Cerebellar cortex (tissue), 1 donor: Measurements from ENCODE around the gene TSEN34.
"Not testable (repeated sequence)": the region's sequence is repeated elsewhere in the genome, so short reads cannot be mapped to it uniquely, and the experiment has no call there.

Experiments
- DNase-seq: peaks from one replicate; pipeline ENCODE4 v3.0.0-alpha.2; 2015; ENCODE audit warnings: low spot score

Gene TSEN34

DNA sequence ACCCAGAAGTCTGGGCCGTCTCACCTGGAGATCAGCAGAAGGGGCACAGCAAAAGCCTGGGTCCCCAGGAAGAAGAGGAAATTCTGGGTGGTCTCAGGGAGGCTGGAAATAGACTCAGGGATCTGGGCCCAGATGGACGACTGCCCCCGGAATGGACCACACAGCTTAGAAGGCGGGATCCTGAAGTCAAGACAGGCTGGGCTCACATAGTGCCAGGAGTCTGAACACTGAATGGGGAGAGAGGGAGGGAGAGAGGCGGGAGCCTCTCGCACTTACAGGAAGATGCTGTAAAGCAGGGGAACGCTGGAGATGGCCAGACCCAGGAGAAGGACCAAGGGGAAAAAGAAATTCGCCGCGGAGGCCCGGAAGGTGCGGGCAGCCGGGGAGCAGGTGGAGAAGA is 30.3 kb upstream of the TSEN34 start:
- DNase-seq = no peak

DNA sequence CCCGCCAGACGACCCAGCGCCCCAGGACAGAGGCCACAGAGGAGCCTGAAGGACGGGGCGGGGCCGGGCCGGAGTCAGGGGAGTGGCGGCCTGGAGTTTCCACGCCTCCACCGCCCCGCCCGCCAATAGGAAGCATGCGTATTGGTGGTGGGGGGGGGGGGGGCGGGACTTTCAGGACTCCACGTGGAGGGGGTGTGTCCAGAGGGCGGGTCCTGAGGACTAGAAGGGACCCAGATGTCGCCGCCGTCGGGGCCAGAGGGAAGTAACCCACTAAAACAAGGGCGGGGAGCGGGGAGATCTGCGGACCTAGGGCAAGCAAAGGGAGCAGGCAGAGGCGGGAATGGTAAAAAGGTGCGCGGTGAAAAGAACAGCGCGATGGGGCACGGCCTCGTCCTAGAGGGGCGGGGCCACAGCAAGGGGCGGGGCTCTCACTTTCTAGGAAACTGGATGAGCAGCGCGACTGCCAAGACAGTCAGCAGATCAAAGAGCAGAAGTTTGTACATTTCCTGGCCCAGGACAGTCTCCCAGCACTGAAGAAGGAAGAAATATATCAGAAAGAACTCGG is 28.8 kb upstream of the TSEN34 start:
- DNase-seq = no peak

DNA sequence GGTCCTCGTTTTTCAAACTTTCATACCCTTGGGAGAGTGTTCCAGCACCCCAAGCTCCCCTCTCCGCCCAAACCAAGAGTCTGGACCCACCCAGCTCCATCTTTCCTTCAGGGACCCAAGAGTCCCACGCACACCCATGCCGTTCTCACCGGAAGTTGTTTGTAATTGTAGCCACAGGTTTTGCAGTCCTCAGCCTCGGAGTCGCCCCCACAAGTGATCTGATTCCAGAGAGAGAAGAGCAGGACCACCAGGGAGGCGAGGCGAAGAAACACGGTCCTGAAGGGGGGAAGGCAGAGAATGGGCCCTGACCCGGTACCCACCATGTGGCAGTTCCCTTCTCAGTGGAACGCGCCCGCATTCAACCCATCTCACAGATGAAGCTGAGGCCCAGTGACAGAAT is 28.2 kb upstream of the TSEN34 start:
- no peak for DNase-seq

DNA sequence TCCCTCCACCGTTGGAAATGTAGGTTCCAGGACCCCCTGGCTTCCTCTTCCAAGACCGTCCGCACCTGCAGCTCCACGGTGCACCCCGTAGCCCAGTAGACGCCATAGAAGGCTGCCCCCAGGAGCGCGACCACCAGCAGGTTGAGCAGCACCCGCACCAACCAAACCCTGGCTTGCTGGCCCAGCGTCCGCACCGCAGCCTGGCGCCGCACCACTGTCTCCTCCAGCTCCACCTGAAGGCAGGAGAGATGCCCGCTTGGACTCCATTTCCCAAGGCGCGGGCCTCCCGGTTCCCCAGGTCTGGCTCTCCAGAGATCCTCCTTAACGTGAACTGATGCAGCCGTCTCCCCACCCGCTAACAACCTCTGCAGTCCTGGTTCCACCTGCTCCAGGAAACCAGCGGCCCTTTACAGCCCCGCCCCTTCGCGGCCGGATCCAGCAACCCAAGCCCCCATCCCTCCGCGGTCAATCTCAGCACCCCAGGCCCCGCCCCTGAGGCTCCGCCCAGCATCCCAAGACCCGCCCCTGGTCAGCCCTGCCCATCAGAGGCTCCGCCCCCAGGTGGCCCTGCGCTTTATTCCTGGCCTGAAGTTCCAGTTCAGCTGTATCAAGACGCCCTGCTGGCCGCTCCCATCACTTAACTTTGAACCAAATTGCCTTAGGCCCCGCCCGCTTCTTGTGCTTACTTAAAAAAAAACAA is 26.6 kb upstream of the TSEN34 start:
- DNase-seq = no peak

DNA sequence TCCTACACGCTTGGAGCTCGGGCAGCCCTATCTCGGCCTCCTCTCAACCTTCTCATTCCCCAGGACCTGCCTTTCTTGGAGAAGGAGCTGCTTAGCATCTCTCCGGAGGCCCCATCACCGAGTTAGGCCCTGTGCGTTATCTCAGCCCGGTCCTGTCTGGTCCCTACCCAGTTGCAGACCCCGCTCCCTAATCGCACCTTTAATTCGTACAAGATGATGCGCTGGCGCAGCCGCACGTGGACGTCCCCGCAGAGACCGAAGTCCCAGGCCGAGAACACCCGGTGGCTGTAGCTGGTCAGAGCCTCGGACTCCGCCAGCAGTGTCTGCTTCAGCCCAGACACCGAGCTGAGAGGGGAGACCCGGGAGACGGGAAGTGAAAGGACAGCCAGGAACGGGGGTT is 25.9 kb upstream of the TSEN34 start:
- no peak for DNase-seq

DNA sequence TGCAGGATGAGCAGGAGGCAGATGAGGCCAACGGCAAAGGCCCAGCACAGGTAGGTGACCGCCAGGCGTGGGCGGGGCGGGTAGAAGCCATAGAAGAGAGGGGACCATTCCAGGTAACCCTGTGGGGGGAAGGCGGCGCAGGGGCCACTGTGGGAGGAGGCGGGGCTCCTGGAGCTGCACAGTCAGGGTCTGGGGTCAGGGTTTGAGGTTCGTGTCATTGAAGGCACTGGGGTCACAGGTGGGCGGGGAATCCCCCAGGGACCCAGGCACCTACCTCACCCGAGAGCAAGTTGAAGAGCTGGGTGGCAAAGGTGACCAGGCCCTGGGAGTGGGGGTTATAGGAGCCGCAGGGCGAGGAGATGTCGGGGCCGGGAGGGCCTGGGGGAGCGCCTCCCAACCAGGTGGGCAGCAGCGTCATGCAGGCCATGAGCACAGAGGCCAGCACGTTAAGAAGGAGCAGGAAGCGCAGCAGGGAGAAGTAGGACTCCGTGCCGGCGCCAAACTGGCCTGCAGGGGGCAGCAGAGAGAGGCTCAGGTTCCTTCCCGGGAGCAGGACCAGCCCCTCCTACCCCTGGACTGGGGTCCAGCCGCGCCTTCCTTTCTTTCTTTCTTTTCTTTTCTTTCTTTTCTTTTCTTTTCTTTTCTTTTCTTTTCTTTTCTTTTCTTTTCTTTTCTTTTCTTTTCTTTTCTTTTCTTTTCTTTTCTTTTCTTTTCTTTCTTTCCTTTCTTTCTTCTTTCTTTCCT is 22.8 kb upstream of the TSEN34 start:
- peak; percentile 84 for DNase-seq

DNA sequence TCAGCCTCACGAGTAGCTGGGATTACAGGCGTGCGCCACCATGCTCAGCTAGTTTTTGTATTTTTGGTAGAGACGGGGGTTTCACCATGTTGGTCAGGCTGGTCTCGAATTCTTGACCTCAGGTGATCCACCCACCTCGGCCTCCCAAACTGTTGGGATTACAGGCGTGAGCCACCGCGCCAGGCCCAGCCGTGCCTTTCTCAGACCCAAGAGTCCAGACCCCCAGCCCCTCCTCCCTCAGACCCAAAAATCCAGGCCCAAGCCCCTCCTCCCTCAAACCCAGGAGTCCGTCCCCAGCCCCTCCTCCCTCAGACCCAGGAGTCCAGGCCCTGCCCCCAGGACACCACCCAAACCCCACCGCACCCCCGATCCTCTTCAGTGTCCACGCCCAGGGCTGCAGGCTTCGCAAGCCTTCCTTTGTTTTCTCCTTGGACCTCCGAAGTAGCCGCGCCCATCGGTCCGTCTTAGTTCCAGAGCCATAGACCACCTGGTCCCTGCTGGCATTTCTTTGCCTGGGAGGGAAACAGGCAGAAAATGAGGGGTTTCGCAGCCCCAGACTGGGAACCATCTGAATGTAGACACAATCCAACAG is 21.9 kb upstream of the TSEN34 start:
- DNase-seq = no peak

DNA sequence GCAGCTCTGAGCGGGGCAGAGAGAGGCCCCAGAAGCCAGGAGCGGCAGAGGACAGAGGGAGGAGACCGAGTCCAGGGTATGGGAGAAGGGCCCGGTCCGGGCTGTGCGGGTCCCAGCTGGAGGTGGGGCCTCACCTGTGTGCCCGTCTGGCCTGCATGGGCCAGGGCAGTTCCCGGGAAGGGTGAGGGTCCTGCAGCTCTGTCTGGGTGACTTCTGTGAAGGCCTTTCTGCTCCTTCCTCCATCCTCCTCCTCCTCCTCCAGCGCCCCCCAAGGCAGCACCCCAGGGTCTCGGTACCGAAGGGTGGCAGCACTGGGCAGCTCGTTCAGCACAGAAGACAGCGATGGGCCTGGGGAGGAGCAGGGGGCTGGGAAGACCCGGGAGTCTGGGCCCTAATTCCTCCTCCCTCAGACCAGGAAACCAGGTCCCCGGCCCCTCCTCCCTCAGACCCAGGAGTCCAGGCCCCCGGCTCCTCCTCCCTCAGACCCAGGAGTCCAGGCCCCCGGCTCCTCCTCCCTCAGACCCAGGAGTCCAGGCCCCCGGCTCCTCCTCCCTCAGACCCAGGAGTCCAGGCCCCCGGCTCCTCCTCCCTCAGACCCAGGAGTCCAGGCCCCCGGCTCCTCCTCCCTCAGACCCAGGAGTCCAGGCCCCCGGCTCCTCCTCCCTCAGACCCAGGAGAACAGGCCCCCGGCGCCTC is 19.2 kb upstream of the TSEN34 start:
- DNase-seq = not testable (repeated sequence)

DNA sequence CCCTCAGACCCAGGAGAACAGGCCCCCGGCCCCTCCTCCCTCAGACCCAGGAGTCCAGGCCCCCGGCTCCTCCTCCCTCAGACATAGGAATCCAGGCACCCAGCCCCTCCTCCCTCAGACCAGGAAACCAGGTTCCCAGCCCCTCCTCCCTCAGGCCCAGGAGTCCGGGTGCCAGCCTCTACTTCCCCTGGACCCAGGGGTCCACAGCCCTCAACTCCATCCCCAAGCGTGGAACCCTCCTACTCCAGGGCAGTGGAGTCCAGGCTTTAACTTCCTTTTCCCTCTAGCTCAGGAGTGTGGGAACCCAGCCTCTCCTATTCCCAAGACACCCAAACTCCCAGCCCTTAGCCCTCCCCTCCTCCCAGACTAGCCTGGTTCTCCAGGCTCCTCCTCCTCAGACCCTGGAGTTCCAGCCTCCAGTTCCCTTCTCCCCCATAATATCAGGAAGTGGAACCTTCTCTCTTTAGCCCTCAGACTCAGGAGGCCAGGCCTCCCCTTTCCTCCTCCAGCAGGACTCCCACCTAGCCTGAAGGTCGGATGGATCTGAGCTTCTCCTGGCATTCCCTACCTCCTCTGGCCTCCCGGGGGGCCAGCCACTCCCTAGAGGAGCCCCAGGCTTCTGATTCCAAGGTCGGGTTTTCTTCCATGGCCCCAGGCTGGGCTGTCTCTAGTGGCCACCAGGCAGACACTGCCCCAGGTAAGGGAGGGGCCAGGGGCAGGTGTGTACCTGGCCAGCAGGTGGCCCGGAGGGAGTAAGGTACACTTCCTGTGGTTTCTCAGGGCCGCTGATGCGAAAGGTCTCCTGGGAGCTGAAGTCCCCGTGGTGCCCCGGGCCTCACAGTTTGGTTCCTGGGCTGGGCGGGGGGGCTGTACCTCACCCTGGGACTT is 18.4 kb upstream of the TSEN34 start, which contains the start of gene TMC4:
Gene TMC4 (minus strand): TSS at position 690 of the 888 bp plus-strand sequence. CDS start 43 bp downstream, at position 647.
- DNase-seq = peak; percentile 32

DNA sequence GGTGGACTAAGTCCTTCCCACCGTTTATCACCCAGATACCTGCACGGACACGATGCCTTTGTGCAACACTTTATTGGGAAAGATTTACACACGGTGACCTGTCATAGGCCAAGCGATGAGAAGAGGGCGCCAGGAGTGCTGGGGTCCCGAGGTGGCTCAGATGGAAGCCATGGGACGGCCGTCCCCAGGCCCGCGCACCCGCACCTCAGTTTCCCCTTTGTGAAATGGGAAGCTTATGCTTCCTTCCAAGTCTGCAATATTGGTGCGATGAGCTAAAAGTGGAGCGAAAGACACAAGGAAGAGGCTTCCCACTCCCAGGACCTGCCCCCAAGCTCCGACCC is 17.8 kb upstream of the TSEN34 start:
- DNase-seq = no peak

DNA sequence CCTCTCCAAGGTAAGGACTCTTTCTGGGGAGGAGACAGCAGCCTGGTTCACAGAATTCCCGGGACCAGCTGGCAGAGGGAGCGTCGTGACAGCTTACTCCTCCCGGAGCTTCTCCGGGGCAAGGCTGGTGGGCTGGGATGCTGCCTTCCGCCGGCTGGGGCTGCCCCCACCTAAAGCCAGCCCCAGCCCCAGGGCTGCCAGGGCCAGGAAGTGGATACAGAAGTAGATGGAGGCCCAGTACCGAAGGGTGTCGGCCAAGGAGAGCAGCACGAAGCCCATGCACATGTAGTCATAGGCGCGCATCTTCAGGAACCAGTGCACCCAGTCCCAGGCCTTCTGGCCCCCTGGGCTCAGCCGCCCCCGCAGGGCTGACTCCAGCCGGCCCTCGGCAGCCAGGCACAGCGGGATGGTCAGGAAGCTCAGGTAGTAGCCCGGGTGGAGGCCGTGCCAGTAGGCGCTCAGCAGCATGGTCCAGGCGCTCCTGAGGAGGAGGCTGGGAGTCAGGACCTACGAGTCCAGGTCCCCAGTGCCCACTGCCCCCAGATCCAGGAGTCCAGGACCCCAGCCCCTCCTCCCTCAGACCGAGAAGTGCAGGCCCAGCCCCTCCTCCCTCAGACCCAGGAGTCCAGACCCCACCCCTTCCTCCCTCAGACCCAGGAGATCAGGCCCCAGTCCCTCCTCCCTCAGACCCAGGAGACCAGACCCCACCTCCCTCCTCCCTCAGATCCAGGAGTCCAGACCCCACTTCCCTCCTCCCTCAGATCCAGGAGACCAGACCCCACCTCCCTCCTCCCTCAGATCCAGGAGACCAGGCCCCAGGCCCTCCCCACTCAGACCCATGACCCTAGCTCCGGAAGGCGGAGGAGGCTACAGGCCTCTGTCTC is 16.9 kb upstream of the TSEN34 start:
- DNase-seq = no peak

DNA sequence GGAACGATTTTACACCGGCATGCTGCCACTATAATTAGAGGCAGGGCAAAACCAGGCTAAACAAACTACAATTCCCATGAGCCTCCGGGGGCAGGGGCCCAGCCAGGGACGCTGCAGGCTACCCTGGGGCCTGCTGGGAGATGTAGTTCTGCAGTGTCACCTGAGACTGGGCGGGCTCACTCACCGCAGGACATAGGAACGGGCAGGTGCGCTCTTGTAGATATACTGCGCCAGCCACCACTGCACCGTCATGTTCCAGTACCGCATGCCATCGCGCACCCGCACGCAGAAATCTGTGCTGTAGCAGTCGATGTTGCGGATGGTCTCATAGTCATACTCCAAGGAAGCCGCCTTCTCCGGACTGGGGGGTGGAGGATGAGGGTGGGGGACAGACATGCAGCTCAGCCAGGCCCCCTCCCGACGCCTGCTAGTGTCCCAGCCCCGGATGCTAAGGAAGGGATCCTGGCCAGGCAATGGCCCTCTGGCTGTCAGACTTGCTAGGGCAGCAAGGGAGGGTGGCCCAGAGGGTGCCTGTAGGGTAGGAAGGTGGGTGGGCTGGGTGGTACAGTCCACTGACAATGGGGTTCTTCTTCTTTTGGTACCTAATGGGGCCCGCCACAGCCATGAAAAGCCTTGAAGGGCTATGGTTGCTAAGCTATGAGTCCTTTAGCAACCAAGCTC is 12.4 kb upstream of the TSEN34 start:
- DNase-seq = peak; percentile 59

DNA sequence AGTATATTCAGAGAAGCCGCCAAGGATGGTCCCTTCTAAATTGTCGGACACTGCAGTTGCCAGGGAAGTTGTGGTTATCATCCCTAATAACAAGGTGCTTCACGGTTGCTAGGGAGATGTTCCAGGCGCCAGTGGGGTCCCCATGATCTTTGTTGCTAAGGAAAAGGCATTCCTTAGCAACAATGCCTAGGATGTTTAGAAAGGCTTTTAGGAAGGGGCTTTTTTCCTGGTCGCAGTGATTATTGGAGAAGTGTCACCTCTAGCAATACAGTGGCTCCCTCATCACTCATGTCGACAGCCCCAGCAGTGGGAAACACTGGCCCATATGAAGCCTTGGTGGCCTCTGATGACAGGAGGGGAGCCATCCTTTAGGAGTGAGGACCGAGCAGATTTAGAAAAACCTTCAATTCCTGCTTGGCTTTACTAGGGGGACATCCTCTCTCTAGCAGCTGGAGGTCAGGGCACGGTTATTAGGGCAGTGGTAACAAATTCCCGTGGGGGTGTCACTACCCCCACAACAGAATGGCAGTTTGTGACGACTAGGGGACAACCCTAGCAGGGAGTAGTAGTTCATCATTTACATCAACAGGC is 11.8 kb upstream of the TSEN34 start:
- no peak for DNase-seq

DNA sequence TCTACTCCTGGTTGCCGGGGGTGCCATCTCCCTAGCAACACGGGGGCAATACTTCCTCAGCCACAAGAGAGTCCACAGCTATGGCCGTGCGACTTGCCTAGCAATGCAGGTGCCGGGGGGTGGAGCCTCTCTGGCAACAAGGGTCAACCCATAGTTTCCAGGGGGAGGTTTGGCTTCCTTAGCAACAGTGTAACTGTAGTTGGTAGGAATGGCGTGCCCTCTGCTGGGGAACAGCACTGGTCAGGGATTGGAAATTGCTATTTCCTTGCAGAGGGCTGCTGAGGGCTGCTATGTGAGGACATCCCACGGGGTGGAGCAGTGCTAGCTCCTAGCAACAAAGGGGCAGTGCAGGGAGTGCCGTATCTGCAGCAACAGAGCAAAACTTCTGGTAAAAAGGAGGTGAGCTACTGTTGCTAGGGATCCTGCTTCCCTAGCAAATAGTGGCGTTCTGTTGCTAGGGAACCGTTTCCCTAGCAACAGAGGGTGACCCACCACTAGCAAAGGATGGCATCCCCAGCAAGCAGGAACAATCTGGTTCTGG is 11.1 kb upstream of the TSEN34 start:
- peak; percentile 81 for DNase-seq

DNA sequence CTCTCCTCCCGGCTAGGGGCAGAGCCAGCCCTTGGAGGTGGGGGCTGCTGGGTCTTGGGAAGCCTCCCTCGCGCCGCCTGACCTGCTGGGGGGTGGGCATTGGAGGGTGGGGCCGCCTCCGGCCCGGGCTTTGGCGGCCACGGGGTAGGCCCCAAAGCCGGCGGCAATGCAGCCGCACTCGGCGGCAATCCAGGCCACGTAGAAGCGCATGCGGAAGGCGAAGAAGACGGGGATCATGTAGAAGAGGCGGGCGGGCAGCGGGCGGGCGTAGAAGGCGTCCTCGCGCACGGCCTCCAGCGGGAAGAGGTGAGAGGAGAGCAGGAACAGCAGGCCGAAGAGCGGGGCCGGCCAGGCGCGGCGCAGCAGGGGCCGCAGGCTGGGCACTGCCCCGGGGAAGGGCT is 10.4 kb upstream of the TSEN34 start:
- no peak for DNase-seq

DNA sequence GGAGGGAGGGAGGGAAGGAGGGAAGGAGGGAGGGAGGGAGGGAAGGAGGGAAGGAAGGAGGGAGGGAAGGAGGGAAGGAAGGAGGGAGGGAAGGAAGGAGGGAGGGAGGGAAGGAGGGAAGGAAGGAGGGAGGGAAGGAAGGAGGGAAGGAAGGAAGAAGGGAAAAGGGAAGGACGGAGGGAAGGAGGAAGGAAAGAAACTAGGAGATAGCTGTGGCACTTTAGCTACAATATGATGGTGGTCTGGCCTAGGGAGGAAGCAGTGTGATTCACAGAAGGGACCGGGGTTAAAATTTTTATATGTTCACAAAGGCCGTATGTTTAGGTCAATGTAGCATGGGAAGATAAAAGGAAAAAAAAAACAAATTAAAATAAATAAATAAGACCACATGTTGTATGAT is 9.2 kb upstream of the TSEN34 start:
- not testable (repeated sequence) for DNase-seq

DNA sequence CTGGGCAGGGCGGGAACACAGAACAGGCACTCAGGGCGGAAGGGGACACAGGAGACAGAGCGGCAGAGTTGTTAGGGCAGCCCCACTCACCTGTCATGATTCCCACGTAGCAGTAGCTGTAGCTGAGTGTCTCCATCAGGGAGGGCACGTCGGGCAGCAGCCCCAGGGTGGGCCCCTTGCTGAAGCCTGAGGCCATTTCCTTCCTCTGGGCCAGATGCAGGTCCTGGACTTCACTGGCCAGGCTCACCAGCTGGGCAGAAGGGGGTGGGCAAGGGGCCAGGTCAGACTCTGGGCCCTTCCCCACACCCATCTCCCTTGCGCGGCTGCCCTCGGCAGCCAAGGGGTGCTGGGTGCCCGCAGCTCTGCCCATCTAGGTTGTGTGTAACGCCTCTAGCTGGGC is 7.7 kb upstream of the TSEN34 start:
- no peak for DNase-seq

DNA sequence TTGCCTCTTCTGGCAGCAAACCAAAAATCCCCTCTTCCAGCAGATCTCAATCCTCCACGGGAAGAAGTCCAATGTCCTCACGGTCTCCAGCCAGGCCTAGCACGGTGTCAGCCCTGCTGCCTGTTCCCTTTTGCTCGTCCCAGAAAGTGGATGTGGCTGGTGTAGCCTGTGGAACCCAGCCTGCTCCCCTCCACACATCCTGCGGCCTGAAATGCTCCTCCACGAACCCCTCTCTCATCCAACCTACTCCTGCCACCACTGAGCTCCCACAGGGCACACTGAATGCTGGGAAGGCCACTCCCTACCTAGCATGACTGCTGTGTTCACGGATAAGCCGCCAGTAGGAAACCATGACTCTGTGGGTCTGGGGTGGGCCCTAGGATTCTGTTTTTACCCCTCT is 4.8 kb upstream of the TSEN34 start:
- DNase-seq = no peak

DNA sequence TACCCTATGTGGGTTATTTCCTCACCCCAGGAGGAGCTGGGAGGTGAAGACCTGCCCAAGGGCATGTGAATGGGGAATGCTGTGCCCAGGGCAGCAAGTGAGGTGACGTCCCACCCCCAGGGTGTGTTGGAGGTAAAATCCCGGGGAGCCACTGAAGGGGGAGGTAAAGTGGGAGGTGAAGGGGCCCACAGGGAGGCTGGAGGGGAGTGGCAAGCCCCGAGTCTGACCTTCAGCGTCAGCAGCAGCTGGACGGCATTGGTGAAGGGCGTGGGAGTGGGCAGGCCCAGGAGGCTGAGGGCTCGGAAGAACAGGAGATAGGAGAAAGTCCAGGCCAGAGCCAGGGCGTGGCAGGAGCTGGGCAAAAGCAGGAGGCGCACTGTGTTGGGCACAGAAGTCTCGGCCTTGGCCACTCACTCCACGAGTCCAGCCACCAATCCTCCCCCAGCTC is 4.2 kb upstream of the TSEN34 start:
- DNase-seq = no peak
